GM21447 (cell line): ENCODE results near the gene ACVRL1.

Experiments used
- ATAC-seq: cut with Tn5 transposase; IDR thresholded peaks from one replicate; pipeline ENCODE4 v1.9.1; 2021; ENCODE audit not compliant: unreplicated experiment

ACVRL1 gene

DNA sequence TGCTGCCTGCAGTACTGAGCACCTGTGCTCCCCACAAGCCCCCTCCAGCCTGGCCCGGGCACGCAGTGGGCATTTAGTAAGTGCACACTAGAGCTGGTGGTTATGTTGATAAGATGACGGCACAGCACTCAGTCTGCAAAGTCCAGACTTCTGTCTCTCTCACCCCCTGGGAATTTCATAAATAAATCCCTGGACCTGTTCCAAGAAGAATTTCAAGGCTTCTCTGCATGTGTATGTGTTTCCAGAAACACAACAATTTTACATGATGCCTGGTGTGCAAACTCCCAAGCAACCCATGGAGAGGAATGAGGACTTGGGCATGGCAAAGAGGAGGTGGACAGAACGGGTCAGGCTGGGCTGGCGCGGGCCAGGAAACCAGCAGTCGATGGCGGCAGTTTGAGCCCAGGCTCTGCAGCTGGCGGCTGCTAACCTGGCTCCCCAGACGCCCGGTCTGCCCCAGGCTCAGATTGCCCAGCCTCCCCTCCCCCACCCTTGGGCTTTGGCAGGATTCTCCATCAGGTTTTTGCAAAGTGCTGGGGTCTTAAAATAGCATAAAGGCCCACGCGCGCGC, 33.8 kb downstream of the ACVRL1 start:
- no peak for ATAC-seq

DNA sequence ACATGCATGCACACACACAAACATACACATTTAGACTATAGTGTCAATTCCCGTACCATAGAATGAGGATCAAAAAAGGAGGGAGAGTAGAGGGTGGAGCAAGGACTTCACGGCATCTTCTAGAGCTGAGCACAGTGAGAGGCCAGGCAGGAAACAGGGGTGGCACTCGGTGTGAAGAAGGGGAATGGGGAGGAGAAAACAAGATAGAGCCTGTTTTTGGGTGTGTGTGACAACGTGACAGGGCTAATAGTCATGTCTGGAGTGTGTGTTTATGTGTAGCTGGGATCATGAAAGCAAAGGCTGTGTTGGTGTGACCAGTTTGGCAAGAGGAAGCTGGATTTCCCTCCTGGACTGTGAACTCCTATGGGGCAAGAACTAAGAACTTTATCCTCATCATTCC, 34.3 kb downstream of the ACVRL1 start:
- ATAC-seq, result no peak

DNA sequence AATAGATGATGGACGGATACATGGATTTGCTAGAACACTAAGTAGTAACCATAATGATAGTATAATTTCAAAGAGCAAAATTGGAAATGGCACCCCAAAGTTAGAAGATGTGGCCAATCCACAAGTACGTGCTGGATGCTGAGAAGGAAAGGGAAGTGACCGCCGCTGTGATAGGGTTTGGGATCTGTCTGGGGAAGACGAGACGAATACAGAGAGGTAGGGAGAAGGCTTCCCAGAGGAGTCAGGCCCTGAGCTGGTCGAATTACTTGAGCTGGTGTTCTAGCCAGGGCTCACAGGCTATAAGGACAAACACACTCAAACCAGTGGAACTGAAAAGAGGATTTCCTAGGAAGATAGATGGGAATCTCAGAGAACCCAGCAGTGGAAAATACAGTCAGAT, 34.8 kb downstream of the ACVRL1 start:
- ATAC-seq, result no peak

DNA sequence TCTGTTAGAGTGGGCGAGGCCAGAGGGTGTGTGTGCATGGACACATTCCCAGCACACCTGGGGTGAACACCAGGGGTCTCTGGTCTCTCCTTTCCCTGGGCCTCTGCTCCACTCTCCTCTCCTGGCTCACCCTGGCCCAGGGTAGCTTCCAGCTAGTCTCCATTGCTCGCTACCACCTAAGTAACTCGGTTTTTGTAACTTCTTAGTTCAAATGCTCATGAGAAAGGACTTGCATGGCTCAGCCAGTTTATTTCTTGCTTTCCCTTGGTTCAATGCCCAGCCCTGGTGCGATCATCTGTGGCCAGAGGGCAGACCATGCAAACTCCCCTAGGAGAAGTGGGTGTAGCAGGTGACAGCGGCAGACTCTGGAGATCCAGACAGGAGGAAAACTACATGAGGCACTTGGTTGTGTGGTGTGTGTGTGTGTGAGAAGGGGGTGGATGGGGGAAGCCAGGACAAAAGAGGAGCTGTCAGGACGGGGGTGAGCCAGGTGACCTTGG, 35.2 kb downstream of the ACVRL1 start:
- no peak for ATAC-seq

DNA sequence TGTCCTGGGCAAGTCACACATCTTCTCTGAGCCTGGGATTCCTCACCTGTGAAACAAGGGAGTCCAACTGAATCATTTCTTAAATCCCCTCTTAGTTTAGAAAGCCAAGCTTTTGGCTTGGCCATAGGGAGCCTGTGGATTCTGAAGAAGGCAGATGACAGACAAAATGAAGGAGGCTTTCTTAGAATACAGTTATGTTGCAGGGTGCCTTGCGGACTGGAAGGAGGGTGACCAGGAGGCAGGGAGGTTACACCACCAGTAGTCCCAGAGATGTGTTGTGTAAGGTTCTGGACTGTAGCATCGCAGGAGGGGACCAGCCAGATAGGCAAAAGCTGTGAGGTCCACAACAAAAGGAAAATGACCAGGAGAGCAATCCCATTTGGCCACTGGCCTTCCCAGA, 36.0 kb downstream of the ACVRL1 start:
- no peak for ATAC-seq

DNA sequence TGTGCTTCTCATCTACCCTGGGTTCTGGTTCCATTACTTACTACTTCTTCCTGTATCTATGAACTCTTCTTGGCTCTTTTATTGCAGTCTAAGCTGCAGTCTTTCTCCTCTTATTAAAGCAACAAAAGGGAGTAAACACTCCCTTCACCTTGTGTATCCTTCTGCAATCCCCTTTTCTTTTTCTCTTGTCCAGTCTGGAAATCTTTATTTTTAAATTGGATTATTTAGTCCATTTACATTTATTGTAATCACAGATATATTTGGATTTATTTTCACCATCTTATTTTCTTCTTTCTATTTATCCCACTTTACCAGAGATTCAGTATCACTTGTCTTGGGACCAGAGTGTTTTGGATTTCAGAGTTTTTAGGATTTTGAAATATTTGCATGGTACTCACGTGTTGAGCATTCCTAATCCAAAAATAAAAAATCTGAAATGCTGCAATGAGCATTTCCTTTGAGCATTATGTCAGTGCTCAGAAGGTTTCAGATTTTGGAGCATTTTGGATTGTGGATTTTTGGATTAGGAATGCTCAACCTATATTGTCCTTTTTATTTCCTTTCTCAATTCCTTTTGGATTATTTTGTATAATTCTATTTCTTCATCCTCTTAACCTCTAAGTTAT, 37.4 kb downstream of the ACVRL1 start:
- no peak for ATAC-seq

DNA sequence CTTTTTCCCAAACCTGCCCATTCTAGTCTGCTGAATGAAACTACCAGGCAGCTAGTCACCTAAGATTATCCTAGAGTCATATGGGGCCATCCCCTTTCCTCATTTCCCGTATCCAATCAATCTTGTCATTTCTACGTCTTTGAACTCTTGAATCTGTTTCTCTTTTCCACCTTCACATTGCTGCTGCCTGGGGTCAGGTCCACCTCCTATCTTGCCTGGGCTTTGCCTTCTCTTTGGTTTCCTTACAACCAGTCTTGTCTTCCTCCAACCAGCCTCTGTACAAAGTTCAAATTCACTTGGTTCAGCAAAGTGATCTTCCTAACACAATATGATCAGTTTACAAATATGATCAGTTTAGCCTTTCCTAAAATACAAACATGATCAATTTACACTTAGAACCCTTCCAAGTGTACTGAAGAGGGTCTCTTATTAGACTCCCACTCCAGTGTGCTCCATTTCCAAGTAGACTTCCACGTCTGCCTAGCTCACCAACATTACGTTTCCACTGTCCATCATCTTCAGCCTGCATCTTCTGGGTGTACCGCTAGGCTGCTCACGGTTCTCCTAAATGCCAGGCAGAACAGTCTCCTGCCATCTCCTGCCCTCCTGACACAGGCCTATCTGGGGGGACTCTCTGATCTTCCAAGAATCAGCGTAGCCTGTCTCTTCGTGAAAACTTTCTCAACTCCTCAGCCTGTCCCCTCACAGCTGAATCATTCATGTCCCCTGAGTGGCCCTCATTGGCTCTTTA, 40.1 kb downstream of the ACVRL1 start:
- no peak for ATAC-seq

DNA sequence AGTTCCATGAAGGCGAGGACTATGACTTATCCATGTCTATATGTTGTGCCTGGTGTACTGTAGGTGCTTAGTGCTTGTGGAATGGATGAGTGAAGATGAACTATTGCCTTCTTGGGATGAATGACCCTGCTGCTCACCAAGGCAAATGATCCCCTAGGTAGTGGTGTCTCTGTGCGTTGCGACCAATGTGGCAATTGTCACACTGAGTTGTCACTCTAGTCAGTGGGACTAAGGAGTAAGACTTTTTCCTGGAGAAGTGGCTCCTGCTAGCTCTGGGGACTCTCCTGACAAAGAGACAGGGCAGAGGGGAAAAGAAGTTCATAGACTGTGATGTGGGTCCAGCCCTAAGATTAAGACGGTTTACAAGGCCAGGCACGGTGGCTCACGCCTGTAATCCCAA, 40.8 kb downstream of the ACVRL1 start:
- ATAC-seq, result no peak

DNA sequence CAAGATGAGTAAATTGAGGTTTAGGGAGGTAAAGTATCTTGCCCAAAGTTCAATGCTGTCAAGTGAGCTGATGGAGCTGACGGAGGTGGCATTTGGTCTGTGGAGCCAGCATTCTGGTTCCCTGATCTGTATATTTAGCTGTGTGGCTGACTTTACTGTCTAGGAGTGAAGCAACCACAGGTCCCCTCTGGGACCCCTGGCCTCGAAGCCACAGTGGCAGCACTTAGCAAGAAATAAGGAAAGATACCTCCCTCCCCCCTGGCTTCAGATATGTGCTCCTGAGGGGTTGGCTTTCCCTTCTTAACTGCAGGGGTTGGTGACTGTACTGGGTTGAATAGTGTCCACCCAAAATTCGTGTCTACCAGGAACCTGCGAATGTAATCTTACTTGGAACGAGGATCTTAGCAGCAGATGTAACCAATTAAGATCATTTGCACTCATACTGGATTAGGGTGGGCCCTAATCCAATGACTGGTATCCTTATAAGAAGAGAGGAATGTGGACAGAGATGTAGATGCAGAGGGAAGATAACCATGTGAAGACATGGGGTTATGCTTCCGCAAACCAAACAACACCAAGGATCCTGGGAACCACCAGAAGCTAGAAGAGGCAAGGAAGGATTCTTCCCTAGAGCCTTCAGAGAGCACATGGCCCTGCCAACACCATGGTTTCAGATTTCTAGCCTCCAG, 42.2 kb downstream of the ACVRL1 start:
- ATAC-seq, result no peak

DNA sequence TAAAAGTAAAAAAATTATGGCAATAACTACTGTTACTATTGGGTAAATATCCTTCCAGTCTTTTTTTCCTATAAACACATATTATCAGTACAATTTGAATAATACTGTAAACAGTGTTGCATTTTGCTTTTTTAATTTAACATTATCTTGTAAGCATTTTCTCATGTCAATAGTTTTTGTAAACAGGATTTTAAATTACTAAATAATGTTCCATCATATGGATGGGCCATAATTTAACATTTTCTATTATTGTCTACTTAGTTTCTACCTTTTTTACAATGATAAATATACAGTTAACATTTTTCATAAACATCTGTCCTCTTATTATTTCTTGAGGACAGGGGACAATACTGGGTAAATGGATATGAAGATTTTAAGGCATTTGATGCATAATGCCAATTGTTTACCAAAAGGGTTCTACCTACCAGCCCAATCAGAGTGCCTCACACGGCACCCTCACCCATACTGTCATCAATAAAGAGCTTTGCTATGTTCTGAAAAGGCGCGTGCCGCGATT, 43.4 kb downstream of the ACVRL1 start:
- ATAC-seq, result no peak

DNA sequence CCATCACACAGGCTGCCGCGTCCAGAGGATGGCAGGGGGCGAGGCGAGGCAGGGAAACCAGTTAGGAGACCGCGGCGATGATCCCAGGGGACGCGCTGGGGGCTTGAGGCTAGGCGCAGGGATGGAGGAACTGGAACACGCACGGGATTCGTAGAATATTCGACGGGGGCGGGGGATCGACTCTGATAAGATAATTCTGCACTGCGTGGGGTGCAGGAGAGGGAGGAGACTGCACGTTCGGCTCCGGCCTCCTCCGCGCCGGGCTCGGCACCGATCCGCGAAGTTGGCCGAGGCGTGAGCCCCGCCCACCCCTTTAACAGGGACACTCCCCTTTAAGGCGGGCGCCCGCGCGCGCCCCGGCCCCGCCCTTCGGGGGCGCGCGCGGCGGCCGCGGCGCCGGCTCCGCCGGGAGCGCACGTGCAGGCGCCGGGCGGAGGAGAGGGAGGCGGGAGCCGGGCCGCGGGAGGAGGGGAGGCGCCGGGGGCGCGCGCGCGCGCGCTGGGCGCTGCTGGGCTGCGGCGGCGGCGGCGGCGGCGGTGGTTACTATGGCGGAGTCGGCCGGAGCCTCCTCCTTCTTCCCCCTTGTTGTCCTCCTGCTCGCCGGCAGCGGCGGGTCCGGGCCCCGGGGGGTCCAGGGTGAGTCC, 44.0 kb downstream of the ACVRL1 start, which contains the start of gene ACVR1B:
Gene ACVR1B (plus strand): TSS at position 501 of the 644 bp plus-strand sequence. CDS start 45 bp downstream, at position 546.
- ATAC-seq, result peak; percentile 58

DNA sequence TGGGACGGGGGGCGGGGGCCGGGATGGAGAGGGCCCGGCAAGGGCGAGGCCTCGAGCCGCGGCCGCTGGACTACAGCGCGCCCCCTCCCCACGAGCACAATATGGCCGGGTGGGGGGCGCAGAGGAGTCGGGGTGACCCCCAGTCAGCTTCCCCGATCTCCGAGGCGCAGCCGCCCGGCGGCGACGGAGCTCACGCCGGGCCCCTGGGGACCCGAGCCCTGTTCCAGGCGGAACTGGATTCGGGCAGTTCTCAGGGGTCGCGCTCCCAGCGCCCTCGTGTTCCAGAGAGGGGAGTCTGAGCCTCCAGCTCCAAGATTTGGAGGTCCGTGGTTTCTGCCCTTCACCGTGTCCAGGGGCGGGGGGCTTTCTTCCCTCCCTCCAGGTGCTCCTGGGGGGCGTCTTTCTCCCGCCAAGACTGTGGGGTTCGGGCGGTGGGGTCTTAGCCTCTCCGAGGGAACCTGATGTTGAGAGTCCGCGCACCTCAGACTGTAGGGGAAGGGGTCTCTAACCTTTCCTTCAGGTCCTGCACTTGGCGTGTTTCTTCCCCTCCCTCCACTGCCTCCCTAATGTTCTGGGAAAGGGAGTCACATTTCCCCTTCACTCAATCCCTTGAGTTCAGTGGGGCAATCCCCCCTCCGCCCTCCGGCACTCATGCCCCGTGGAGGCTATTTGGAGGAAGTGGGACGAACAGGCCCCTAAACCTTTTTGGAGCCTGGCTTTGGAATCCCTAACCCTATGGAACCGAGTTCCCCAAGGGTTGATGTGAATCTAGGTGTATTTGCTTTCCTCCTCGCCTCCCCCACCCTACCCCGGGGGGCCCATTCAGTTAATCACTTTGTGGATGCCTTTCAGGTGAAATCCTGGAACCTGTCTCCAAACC, 44.8 kb downstream of the ACVRL1 start:
- no peak for ATAC-seq

DNA sequence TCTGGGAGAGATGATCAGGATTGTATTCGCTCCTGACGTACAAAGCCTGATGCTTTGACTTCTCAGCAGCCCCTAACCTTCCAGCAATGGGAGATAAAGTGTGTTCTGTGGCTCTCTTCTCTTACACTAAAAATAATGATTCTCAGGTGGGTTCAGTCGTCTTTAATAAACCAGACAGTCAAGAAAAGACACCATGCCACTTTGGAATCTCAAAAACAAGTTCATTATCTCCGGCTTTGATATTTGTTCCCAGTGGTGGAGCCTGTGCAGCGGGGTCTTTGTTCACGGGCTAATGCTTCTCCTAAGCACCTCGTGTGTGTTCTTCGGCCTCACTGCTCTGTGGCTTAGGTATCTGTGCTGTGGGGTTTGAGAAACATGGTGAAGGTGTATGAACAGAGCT, 45.8 kb downstream of the ACVRL1 start:
- ATAC-seq, result no peak

DNA sequence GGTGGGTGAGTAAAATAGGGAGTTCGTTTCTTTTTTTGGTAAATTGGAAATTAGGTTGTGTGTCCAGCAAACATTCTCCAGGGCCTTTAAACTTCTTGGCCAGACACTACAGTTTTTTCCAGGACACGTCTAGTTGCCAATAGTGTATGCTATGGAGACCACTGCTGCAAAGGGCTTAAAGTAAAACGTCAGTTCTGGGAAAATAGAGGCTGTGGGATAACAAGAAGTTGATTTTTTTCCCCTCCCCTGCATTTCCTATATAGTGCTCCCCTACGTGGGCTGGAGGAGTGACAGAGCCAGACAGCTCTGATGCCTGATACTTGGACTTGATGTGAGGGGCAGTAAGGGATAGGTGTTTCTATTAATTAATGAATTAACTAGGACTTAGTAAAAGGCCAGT, 46.6 kb downstream of the ACVRL1 start:
- no peak for ATAC-seq

DNA sequence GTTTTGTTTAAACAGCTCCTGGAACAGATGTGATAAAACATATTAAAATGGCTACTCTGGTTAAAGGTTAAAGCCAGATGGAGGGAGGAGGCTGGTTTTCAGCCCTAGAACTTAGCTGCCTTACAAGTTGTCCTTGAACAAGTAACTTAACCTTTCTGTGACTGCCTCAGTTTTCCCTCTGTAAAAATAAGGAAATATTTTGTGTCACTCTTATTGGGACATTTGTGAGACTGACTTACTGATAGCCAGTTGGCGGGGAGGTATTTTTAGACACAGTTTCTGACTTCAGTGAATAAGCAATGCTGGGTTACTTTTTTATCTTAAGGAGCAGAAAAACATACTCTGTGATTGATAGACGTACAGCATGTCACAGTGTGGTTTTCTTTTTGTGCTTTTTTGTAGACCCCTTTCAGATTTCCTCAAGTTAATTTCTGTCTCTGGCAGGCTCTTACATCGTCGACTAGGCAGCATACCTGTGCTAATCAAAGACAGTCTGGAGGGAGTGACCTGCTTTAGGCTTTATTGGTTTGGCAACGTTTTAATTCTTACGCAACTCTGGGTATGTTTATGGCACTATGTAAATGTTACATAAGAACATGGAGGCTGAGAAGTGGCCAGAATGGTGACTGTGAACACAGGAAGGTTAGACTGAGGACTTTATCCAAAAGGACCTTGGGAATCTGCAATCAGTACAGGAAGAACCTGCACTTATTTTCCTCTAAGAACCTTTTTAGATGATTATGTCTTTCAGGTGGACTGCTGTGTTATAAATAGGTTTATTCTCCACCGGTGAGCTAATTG, 47.5 kb downstream of the ACVRL1 start:
- ATAC-seq, result no peak

DNA sequence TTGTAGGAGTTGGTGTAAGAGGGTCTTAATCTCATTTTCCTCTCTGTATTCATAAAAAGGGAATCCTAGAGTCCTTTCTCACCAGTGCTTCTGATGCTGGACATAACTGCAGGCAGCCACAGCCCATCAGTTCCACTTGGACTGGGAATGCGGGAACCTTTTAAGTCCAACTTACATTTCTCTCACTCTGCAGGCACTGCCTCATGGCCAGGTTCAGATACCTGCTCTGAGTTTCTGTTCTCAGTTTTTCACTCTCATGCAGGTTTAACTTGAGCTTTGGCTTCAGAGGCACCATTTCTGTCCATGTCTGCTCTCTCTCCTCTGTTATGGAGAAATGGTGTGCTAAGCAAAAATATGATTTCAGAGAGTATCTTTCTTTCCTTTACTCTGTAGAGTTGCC, 48.4 kb downstream of the ACVRL1 start:
- ATAC-seq, result no peak

DNA sequence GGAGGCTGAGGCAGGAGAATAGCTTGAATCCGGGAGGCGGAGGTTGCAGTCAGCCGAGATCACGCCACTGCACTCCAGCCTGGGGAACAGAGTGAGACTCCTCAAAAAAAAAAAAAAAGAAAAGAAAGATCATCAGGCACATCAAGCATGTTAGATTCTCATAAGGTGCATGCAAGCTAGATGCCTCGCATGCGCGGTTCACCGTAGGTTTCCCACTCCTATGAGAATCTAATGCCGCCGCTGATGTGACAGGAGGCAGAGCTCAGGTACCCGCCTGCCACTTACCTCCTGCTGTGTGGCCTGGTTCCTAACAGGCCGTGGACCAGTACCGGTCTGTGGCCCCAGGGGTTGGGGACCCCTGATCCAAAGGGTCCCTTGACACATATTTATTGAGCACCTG, 51.2 kb downstream of the ACVRL1 start:
- no peak for ATAC-seq

DNA sequence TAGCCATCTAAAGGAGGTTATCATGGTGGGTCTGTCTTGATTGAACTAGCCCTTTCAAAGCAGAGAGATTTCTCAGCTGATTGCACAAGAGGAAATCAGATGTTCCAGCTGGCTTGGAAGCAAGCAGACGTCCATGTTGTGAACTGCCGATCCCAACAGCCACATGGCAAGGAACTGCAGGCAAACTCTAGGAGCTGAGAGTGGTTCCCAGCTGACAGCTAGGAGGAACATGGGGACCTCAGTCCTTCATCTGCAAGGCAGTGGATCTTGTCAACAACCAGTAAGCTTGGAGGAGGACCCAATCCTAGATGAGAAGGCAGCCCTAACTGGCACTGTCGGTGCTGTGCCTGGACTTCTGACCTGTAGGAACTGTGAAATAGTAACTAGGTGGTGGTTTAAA, 51.9 kb downstream of the ACVRL1 start:
- no peak for ATAC-seq

DNA sequence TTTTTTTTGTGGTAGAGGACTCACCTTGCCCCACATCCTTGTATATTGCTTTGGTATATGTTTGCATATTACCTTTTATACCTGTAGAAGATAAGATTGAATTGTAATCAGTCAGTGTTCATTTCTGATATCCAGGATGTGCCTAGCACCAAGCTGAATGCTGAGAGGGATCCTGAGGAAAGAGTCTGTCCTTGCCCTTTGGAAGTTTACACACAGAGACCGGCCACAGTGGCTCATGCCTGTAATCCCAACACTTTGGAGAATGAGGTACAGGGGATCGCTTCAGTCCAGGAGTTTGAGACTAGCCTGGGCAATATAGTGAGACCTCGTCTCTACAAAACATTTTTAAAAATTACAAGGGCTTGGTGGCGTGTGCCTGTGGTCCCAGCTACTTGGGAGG, 52.6 kb downstream of the ACVRL1 start:
- ATAC-seq, result no peak
